Neural cell (in vitro differentiated cells): Measurements from ENCODE around the gene PDE4D. TPM values are rescaled to one million over a fixed set of nuclear protein-coding genes. Genes with fewer than 3 reads are reported as not detected.

Source experiments
- H2AFZ ChIP-seq: fragments of 200-600, 300-800 bp; sonication (generic), shearing (Covaris generic); 2 replicates; pipeline ENCODE4 v1.6.0; 2014; ENCODE audit warnings: low read depth, mild to moderate bottlenecking, antibody characterized with exemption, low read length, moderate library complexity
- H3F3A ChIP-seq: fragments of 200-600 bp; shearing (Covaris generic); 2 replicates; pipeline ENCODE4 v1.6.1; 2016; ENCODE audit warnings: mild to moderate bottlenecking, moderate library complexity, mixed read lengths, antibody characterized with exemption, low read length; ENCODE audit not compliant: insufficient read depth, poor library complexity, severe bottlenecking
- H3K27ac ChIP-seq: fragments of 200-600, 300-800 bp; sonication (generic), shearing (Covaris generic); 2 replicates; pipeline ENCODE4 v1.5.1; 2014; ENCODE audit warnings: mild to moderate bottlenecking, low read length, moderate library complexity
- H3K27me3 ChIP-seq: fragments of 300-800, 200-600 bp; sonication (generic), shearing (Covaris generic); 2 replicates; pipeline ENCODE4 v1.6.0; 2014; ENCODE audit warnings: mild to moderate bottlenecking, low read depth, low read length, moderate library complexity; ENCODE audit not compliant: insufficient read depth
- H3K36me3 ChIP-seq: fragments of 300-800, 200-600 bp; sonication (generic), shearing (Covaris generic); 2 replicates; pipeline ENCODE4 v1.5.1; 2014; ENCODE audit warnings: mild to moderate bottlenecking, antibody characterized with exemption, low read length, moderate library complexity; ENCODE audit not compliant: insufficient read depth
- H3K4me2 ChIP-seq: fragments of 300-800, 200-600 bp; sonication (generic), shearing (Covaris generic); 2 replicates; pipeline ENCODE4 v1.6.0; 2014; ENCODE audit warnings: mild to moderate bottlenecking, low read length
- H3K4me3 ChIP-seq: fragments of 300-800, 200-600 bp; sonication (generic), shearing (Covaris generic); 2 replicates; pipeline ENCODE4 v1.5.1; 2014; ENCODE audit warnings: mild to moderate bottlenecking, low read length, moderate library complexity
- H3K79me2 ChIP-seq: fragments of 200-600 bp; shearing (Covaris generic); replicated peaks from 2 replicates; pipeline ENCODE4 v1.6.0; 2014; ENCODE audit warnings: mild to moderate bottlenecking, low read length, moderate library complexity; ENCODE audit not compliant: insufficient read depth
- H3K9ac ChIP-seq: fragments of 300-800, 200-600 bp; sonication (generic), shearing (Covaris generic); 2 replicates; pipeline ENCODE4 v1.6.1; 2016; ENCODE audit warnings: mild to moderate bottlenecking, low read length, mixed read lengths
- H3K9me2 ChIP-seq: fragments of 200-600 bp; shearing (Covaris generic); 2 replicates; pipeline ENCODE4 v1.6.1; 2016; ENCODE audit warnings: mild to moderate bottlenecking, low read length, mixed read lengths; ENCODE audit not compliant: insufficient read depth
- H3K9me3 ChIP-seq: fragments of 200-600, 300-800 bp; sonication (generic), shearing (Covaris generic); 2 replicates; pipeline ENCODE4 v1.6.1; 2016; ENCODE audit warnings: mild to moderate bottlenecking, mixed run types, low read length, moderate library complexity, mixed read lengths
- H4K20me1 ChIP-seq: fragments of 200-600 bp; shearing (Covaris generic); 2 replicates; pipeline ENCODE4 v1.6.1; 2016; ENCODE audit warnings: mild to moderate bottlenecking, mixed run types; ENCODE audit not compliant: insufficient read depth
- CTCF ChIP-seq: fragments of 450-650 bp; IDR thresholded peaks from 2 replicates; pipeline ENCODE4 v1.5.1; 2014; ENCODE audit warnings: antibody characterized with exemption, mild to moderate bottlenecking, moderate library complexity; ENCODE audit not compliant: poor library complexity, severe bottlenecking
- EP300 ChIP-seq: fragments of 450-650 bp; conservative IDR thresholded peaks from 2 replicates; pipeline ENCODE4 v1.6.1; 2014; ENCODE audit warnings: antibody characterized with exemption, mild to moderate bottlenecking, moderate library complexity; ENCODE audit not compliant: poor library complexity, severe bottlenecking
- EZH2 ChIP-seq: fragments of 200-600, 300-800 bp; shearing (Covaris generic), sonication (generic); IDR thresholded peaks from 2 replicates; pipeline ENCODE4 v1.6.1; 2014; ENCODE audit warnings: antibody characterized with exemption, low read length, borderline replicate concordance, mild to moderate bottlenecking; ENCODE audit not compliant: insufficient read depth, poor library complexity, severe bottlenecking
- MXI1 ChIP-seq: fragments of 450-650 bp; conservative IDR thresholded peaks from 2 replicates; pipeline ENCODE4 v1.6.1; 2014; ENCODE audit warnings: antibody characterized with exemption, mild to moderate bottlenecking; ENCODE audit not compliant: poor library complexity, severe bottlenecking
- POLR2AphosphoS5 ChIP-seq: IDR thresholded peaks from 2 replicates; pipeline ENCODE4 v1.6.1; 2012
- RAD21 ChIP-seq: fragments of 450-650 bp; conservative IDR thresholded peaks from 2 replicates; pipeline ENCODE4 v1.6.1; 2014; ENCODE audit warnings: antibody characterized with exemption, mild to moderate bottlenecking, moderate library complexity
- REST ChIP-seq: IDR thresholded peaks from 2 replicates; pipeline ENCODE4 v1.6.1; 2012; ENCODE audit warnings: borderline replicate concordance
- SMC3 ChIP-seq: fragments of 450-650 bp; conservative IDR thresholded peaks from 2 replicates; pipeline ENCODE4 v1.6.1; 2014; ENCODE audit warnings: antibody characterized with exemption, mild to moderate bottlenecking, moderate library complexity; ENCODE audit not compliant: poor library complexity
- TAF1 ChIP-seq: IDR thresholded peaks from 2 replicates; pipeline ENCODE4 v1.6.1; 2012; ENCODE audit warnings: low read depth
- polyA plus RNA-seq: library from polyadenylated mRNA; depleted of rRNA; stranded (reverse); fragments of >200 nt; gene quantifications from 2 replicates; pipeline ENCODE4 v1.2.3, GENCODE V29; 2014

PDE4D gene
- polyA plus RNA-seq, 1 donor from 2014 or later: 42.8 TPM

- peak overlapping the region; percentile 60 for H3K4me2 ChIP-seq
- H3F3A ChIP-seq: no peaks in the 10 kb centered on the region
- peak overlapping the region; percentile 89 for H3K4me3 ChIP-seq
- TF ChIP-seq EP300: no peak
- TF ChIP-seq EZH2: no peak
- TF ChIP-seq RAD21: no peak
- TF ChIP-seq REST: no peak
- no peak for TF ChIP-seq SMC3
- TF ChIP-seq POLR2AphosphoS5: no peak
- TF ChIP-seq TAF1: no peak
- TF ChIP-seq CTCF: no peak
- no peak for TF ChIP-seq MXI1
- no peak overlapping the region for H2AFZ ChIP-seq
- H3K9ac ChIP-seq: peak overlapping the region; percentile 29
- H3K27ac ChIP-seq: no peak overlapping the region
- H3K36me3 ChIP-seq: no peaks in the 10 kb centered on the region
- H3K27me3 ChIP-seq: peaks cover 22% of the 10 kb centered on the region
- H4K20me1 ChIP-seq: no peaks in the 10 kb centered on the region
- no peaks in the 10 kb centered on the region for H3K9me2 ChIP-seq
- peaks cover 42% of the 10 kb centered on the region for H3K79me2 ChIP-seq
- H3K9me3 ChIP-seq: no peaks in the 10 kb centered on the region
These were observed 856.5 kb downstream of the PDE4D start for GRCh38 chr5:59037041-59037440.

DNA sequence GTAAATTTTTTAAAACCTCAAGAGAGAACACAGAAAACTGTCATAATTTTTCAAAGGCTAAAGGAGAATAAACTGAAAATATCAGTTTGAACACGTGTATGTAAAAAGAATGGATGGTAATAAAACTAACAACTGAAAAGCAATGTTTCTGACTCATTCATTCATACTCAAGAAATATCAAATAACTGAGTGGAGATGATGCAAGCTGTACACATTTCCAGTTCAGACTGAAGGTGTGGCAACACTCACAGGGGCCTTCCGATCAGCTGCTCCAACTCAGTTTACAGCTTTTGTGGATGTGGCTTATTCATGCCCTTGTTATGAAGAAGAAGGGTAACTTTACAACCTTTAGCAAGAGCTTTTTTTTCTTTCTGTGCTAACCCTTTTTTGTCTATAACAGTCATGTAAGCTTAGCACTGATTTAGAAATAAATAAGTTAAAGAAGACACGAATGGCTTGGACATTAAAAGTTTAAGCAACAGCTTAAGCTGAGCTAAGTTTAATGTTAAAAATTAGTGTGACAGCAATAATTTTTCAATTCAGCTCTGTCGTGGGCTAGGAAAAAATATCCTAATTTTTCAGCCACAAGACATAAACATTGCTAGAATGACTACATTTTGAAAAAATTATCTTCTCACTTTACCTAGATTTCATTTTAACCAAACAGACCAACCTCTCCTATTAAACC is 857.1 kb downstream of the PDE4D start:
- TF ChIP-seq CTCF (no peak), POLR2AphosphoS5 (peak; percentile 12)
- H3K9me3 ChIP-seq: no peaks in the 10 kb centered on the region
- no peaks in the 10 kb centered on the region for H3K9me2 ChIP-seq
- H3K4me2 ChIP-seq: peak overlapping the region; percentile 60
- H3K27me3 ChIP-seq: peaks cover 22% of the 10 kb centered on the region
- H2AFZ ChIP-seq: no peak overlapping the region
- no peak overlapping the region for H3K27ac ChIP-seq
- H3K36me3 ChIP-seq: no peaks in the 10 kb centered on the region
- peaks cover 42% of the 10 kb centered on the region for H3K79me2 ChIP-seq
- no peaks in the 10 kb centered on the region for H4K20me1 ChIP-seq
- H3K9ac ChIP-seq: peak overlapping the region; percentile 29
- peak overlapping the region; percentile 89 for H3K4me3 ChIP-seq
- H3F3A ChIP-seq: no peaks in the 10 kb centered on the region
